ENCODE results near the gene ZSWIM1. TPM values are rescaled to one million over a fixed set of nuclear protein-coding genes. Genes with fewer than 3 reads are reported as not detected.
A peak's percentile ranks its signal among the peaks of the same experiment; 100 is the strongest.

The ZSWIM1 gene
- 15.2 to 17.4 TPM (median 17.0 TPM) in 3 replicates for total RNA-seq (2021)
- Bru-seq, nascent RNA: percentile 86 among the genes with signal in this experiment
- long read RNA-seq, experiment 1, transcript ZSWIM1-201 (3 exons, 2,168 nt): major isoform, 6 of 7 reads
- long read RNA-seq, experiment 1, partial matches to known transcripts: 0 of 7 reads
- long read RNA-seq, experiment 1, other reads (novel, unspliced or antisense): 0 of 7 reads
- long read RNA-seq, experiment 2, partial matches to known transcripts: 0 of 14 reads
- long read RNA-seq, experiment 2, other reads (novel, unspliced or antisense): 14 of 14 reads
- long read RNA-seq, experiment 3, partial matches to known transcripts: 1 of 7 reads
- long read RNA-seq, experiment 3, other reads (novel, unspliced or antisense): 1 of 7 reads

DNA sequence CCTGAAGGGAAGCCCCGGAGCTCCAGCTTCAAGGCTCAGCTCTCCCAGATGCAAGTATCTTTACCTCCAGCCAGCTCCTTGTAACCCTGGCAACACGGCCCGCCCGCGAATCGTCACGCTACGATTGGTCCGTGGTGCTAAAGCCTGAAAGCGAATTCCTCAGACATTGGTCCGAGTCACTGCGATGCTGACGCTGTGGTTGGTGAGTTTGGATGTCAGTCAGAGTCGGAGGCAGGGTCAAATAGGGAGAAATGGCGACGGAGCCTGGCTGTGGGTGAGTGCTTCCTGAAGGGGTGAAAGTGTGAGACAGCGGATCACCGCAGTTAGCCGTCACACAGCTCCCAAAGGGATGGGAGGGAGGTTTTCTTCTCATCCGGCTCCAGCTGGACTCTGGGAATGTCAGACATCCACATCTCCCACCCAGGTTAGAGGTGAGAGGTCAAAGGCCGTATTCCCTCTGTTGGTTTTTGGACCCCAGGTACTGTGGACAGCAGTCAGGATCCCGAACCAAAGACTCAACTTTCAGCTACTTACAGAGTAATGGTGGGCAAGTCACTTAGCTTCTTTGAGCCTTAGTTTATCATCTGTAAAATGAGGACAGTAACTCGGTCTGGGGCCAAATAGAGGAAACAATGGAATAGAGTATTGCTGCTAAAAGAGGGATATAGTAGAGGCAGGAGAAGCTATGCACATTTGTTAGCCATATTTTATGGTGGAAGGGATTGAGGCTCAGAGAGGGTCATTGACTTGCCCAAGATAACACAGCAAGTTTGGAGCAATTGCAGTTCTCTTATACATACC, at the start of gene ZSWIM1:
Gene ZSWIM1 (plus strand): TSS at position 240 of the 801 bp plus-strand sequence. CDS start 1,366 bp downstream, outside the sequence.
- Mint-ChIP-seq H3K27me3 (ENCODE audit: low read depth) (no peaks in the 10 kb centered on the region), H3K27ac (peak within 1 kb of the TSS; percentile 97), H3K36me3 (peaks cover 30% of the 10 kb centered on the region), H3K4me1 (peaks cover 13% of the 10 kb centered on the region), H3K9me3 (no peaks in the 10 kb centered on the region), H3K4me3 (peak within 1 kb of the TSS; percentile 98)
- ATAC-seq: peak; percentile 99
- ChIA-PET POLR2A (interaction anchor here (0.6 to 2.1 kb wide), 10 partner anchors 9 to 64 kb away, joined by 3 to 14 read pairs (median 4); partner anchors contain the start of genes ACOT8, PLTP and ZSWIM3), CTCF (interaction anchor here (0.5 to 2.5 kb wide), 16 partner anchors 9 to 141 kb away, joined by 3 to 38 read pairs (median 5); partner anchors contain the start of genes CTSA, NEURL2, PCIF1 and SNX21)
- DNase-seq (ENCODE audit: low spot score): peak; percentile 100
- TF ChIP-seq NFYB (CRISPR knock-in tag; conservative IDR thresholded peaks at IDR 0.05; ENCODE audit: low read depth) (peak; percentile 97), NR2C2 (CRISPR knock-in tag; IDR thresholded peaks at IDR 0.05) (peak; percentile 49; the same call in 1 of the 2 replicates), GABPB1 (CRISPR knock-in tag; IDR thresholded peaks at IDR 0.05) (peak; percentile 24; the same call in 1 of the 2 replicates), PRRX2 (CRISPR knock-in tag; IDR thresholded peaks at IDR 0.05) (no peak), IRF2 (CRISPR knock-in tag; IDR thresholded peaks at IDR 0.05; ENCODE audit: borderline replicate concordance, low read depth) (no peak), TEAD1 (CRISPR knock-in tag; IDR thresholded peaks at IDR 0.05) (peak; percentile 66; the same call in 1 of the 2 replicates)
- TF ChIP-seq, protein P1, sequence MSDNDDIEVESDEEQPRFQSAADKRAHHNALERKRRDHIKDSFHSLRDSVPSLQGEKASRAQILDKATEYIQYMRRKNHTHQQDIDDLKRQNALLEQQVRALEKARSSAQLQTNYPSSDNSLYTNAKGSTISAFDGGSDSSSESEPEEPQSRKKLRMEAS (CRISPR knock-in tag; IDR thresholded peaks at IDR 0.05): 0 out of 2 replicates have a peak, but pooled peaks have one; percentile 32

DNA sequence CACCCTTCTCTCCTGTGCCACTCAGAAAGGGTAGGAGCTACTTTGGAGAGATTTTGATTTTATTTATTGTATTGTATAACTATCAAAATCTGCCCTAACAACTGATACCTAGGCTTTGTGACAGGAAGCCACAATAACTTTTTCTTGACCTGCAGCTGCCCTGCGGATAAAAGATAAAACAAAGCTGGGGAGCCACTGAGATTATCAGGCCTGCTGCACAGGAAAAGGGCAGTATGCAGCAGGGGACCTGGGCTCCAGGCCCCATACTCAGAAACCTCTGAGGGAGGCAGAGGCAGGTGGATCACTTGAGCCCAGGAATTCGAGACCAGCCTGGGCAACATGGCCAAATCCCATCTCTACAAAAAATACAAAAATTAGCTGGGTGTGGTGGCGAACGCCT, 48.4 kb upstream of the ZSWIM1 start:
- POLR2A ChIA-PET: interaction anchor here (0.9 kb wide), 1 partner anchor 101 kb away, joined by 3 read pairs; the partner anchor contains the start of gene PCIF1
- DNase-seq (ENCODE audit: low spot score) (no peak), ATAC-seq (no peak)
- H3K27me3 Mint-ChIP-seq (ENCODE audit: low read depth): no peaks in the 10 kb centered on the region
- H3K27ac Mint-ChIP-seq: peak overlapping the region; percentile 88; the same call in 1 of the 2 replicates
- peaks cover 18% of the 10 kb centered on the region for H3K4me1 Mint-ChIP-seq
- CTCF ChIA-PET: interaction anchor here (1.2 to 2.7 kb wide), 2 partner anchors 8 to 57 kb away, joined by 5 to 12 read pairs; no protein-coding TSS in a partner anchor
- peaks cover 3% of the 10 kb centered on the region; the same call in 1 of the 2 replicates for H3K36me3 Mint-ChIP-seq
- H3K4me3 Mint-ChIP-seq: peak overlapping the region; percentile 76
- H3K9me3 Mint-ChIP-seq: no peaks in the 10 kb centered on the region
- TF ChIP-seq, protein P2, sequence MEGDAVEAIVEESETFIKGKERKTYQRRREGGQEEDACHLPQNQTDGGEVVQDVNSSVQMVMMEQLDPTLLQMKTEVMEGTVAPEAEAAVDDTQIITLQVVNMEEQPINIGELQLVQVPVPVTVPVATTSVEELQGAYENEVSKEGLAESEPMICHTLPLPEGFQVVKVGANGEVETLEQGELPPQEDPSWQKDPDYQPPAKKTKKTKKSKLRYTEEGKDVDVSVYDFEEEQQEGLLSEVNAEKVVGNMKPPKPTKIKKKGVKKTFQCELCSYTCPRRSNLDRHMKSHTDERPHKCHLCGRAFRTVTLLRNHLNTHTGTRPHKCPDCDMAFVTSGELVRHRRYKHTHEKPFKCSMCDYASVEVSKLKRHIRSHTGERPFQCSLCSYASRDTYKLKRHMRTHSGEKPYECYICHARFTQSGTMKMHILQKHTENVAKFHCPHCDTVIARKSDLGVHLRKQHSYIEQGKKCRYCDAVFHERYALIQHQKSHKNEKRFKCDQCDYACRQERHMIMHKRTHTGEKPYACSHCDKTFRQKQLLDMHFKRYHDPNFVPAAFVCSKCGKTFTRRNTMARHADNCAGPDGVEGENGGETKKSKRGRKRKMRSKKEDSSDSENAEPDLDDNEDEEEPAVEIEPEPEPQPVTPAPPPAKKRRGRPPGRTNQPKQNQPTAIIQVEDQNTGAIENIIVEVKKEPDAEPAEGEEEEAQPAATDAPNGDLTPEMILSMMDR (IDR thresholded peaks at IDR 0.05): no peak
- no peak for TF ChIP-seq NR3C1 (CRISPR knock-in tag; conservative IDR thresholded peaks at IDR 0.05; ENCODE audit: low read depth)
- no peak for TF ChIP-seq ZNF121 (CRISPR knock-in tag; IDR thresholded peaks at IDR 0.05)
- TF ChIP-seq TEAD4 (CRISPR knock-in tag; IDR thresholded peaks at IDR 0.05): no peak
- TF ChIP-seq, protein P3, sequence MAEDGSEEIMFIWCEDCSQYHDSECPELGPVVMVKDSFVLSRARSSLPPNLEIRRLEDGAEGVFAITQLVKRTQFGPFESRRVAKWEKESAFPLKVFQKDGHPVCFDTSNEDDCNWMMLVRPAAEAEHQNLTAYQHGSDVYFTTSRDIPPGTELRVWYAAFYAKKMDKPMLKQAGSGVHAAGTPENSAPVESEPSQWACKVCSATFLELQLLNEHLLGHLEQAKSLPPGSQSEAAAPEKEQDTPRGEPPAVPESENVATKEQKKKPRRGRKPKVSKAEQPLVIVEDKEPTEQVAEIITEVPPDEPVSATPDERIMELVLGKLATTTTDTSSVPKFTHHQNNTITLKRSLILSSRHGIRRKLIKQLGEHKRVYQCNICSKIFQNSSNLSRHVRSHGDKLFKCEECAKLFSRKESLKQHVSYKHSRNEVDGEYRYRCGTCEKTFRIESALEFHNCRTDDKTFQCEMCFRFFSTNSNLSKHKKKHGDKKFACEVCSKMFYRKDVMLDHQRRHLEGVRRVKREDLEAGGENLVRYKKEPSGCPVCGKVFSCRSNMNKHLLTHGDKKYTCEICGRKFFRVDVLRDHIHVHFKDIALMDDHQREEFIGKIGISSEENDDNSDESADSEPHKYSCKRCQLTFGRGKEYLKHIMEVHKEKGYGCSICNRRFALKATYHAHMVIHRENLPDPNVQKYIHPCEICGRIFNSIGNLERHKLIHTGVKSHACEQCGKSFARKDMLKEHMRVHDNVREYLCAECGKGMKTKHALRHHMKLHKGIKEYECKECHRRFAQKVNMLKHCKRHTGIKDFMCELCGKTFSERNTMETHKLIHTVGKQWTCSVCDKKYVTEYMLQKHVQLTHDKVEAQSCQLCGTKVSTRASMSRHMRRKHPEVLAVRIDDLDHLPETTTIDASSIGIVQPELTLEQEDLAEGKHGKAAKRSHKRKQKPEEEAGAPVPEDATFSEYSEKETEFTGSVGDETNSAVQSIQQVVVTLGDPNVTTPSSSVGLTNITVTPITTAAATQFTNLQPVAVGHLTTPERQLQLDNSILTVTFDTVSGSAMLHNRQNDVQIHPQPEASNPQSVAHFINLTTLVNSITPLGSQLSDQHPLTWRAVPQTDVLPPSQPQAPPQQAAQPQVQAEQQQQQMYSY (CRISPR knock-in tag; IDR thresholded peaks at IDR 0.05): no peak
- no peak for TF ChIP-seq NFATC4 (CRISPR knock-in tag; IDR thresholded peaks at IDR 0.05)
- TF ChIP-seq, protein P4, sequence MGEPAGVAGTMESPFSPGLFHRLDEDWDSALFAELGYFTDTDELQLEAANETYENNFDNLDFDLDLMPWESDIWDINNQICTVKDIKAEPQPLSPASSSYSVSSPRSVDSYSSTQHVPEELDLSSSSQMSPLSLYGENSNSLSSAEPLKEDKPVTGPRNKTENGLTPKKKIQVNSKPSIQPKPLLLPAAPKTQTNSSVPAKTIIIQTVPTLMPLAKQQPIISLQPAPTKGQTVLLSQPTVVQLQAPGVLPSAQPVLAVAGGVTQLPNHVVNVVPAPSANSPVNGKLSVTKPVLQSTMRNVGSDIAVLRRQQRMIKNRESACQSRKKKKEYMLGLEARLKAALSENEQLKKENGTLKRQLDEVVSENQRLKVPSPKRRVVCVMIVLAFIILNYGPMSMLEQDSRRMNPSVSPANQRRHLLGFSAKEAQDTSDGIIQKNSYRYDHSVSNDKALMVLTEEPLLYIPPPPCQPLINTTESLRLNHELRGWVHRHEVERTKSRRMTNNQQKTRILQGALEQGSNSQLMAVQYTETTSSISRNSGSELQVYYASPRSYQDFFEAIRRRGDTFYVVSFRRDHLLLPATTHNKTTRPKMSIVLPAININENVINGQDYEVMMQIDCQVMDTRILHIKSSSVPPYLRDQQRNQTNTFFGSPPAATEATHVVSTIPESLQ (CRISPR knock-in tag; IDR thresholded peaks at IDR 0.05): no peak
- no peak for TF ChIP-seq CREM (CRISPR knock-in tag; IDR thresholded peaks at IDR 0.05)
- TF ChIP-seq JAZF1 (CRISPR knock-in tag; IDR thresholded peaks at IDR 0.05): no peak
- no peak for TF ChIP-seq GRHL2 (CRISPR knock-in tag; IDR thresholded peaks at IDR 0.05; ENCODE audit: insufficient replicate concordance, severe bottlenecking)
- TF ChIP-seq ZNF219 (CRISPR knock-in tag; IDR thresholded peaks at IDR 0.05; ENCODE audit: borderline replicate concordance): no peak
- TF ChIP-seq ZNF138 (CRISPR knock-in tag; conservative IDR thresholded peaks at IDR 0.05): no peak
- no peak for TF ChIP-seq NFE2L1 (CRISPR knock-in tag; IDR thresholded peaks at IDR 0.05)
- no peak for TF ChIP-seq ZNF396 (CRISPR knock-in tag; IDR thresholded peaks at IDR 0.05; ENCODE audit: borderline replicate concordance)
- TF ChIP-seq PRRX2 (CRISPR knock-in tag; IDR thresholded peaks at IDR 0.05): no peak
- TF ChIP-seq, protein P5, sequence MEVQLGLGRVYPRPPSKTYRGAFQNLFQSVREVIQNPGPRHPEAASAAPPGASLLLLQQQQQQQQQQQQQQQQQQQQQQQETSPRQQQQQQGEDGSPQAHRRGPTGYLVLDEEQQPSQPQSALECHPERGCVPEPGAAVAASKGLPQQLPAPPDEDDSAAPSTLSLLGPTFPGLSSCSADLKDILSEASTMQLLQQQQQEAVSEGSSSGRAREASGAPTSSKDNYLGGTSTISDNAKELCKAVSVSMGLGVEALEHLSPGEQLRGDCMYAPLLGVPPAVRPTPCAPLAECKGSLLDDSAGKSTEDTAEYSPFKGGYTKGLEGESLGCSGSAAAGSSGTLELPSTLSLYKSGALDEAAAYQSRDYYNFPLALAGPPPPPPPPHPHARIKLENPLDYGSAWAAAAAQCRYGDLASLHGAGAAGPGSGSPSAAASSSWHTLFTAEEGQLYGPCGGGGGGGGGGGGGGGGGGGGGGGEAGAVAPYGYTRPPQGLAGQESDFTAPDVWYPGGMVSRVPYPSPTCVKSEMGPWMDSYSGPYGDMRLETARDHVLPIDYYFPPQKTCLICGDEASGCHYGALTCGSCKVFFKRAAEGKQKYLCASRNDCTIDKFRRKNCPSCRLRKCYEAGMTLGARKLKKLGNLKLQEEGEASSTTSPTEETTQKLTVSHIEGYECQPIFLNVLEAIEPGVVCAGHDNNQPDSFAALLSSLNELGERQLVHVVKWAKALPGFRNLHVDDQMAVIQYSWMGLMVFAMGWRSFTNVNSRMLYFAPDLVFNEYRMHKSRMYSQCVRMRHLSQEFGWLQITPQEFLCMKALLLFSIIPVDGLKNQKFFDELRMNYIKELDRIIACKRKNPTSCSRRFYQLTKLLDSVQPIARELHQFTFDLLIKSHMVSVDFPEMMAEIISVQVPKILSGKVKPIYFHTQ (CRISPR knock-in tag; IDR thresholded peaks at IDR 0.05): no peak

Measured in WTC11 (cell line).